Endothelial cell of umbilical vein (primary cell): Measurements from ENCODE around the gene UQCRFS1. TPM values are rescaled to one million over a fixed set of nuclear protein-coding genes. Genes with fewer than 3 reads are reported as not detected.

Source experiments
- BruUV-seq: library from RNA; stranded (reverse); fragments of 400-500 nt; replicated peaks from 2 replicates; lab custom pipeline; 2021; lab: Mats Ljungman, UMichigan
- CTCF ChIA-PET: fragments of 300-600, 350-600 bp; sonication (Branson Sonifier 250); formaldehyde crosslinking; loops from one replicate; lab custom pipeline; 2021; ENCODE audit warnings: antibody characterized with exemption, inconsistent platforms; lab: Charles Lee
- POLR2A ChIA-PET: fragments of 300-600, 350-600 bp; sonication (Branson Sonifier 250); formaldehyde crosslinking; loops from one replicate; lab custom pipeline; 2021; ENCODE audit warnings: antibody characterized with exemption, inconsistent platforms; lab: Charles Lee
- DNase-seq: peaks from one replicate; pipeline ENCODE4 v3.0.0-alpha.2; 2011; ENCODE audit warnings: low read depth, low spot score
- FAIRE-seq: peaks from 2 replicates; lab custom pipeline; 2011; peaks lifted over from hg19 to GRCh38; lab: Jason Lieb, UNC
- H2AFZ ChIP-seq: 2 replicates; pipeline ENCODE4 v1.6.0; 2012; ENCODE audit warnings: low read depth, low read length, control low read depth, inconsistent platforms
- H3K27ac ChIP-seq: 2 replicates; pipeline ENCODE4 v1.5.1; 2011; ENCODE audit warnings: low read depth, mild to moderate bottlenecking, control low read depth, low read length, moderate library complexity; ENCODE audit not compliant: insufficient read depth
- H3K27me3 ChIP-seq, 2 experiments: 2 replicates each; pipeline versions ENCODE4 v1.6.0 to v1.6.1; 2011; ENCODE audit warnings: low read length in 2 of 2, mixed read lengths in 1 of 2; ENCODE audit not compliant: control insufficient read depth in 2 of 2, insufficient read depth in 2 of 2
- H3K36me3 ChIP-seq, 2 experiments: 2 replicates in 1 of 2; 3 replicates in 1 of 2; pipeline ENCODE4 v1.5.1; 2011; ENCODE audit warnings: low read length in 2 of 2, mild to moderate bottlenecking in 1 of 2, moderate library complexity in 1 of 2; ENCODE audit not compliant: control insufficient read depth in 2 of 2, insufficient read depth in 2 of 2; ENCODE audit errors: extremely low read depth in 1 of 2
- H3K4me1 ChIP-seq: 3 replicates; pipeline ENCODE4 v1.5.1; 2011; ENCODE audit warnings: mild to moderate bottlenecking, low read length; ENCODE audit not compliant: control insufficient read depth, insufficient read depth; ENCODE audit errors: extremely low read depth
- H3K4me2 ChIP-seq: 2 replicates; pipeline ENCODE4 v1.6.1; 2011; ENCODE audit warnings: low read length, control low read depth, mixed read lengths; ENCODE audit not compliant: insufficient read depth
- H3K4me3 ChIP-seq, 3 experiments: fragments of 200-600 bp in 1 of 3; sonication (generic), shearing (Covaris generic) in 1 of 3; replicated peaks in 1 of 3; 2 replicates each; pipeline ENCODE4 v1.5.1; 2011 to 2016; ENCODE audit warnings: control low read depth in 3 of 3, low read length in 3 of 3, mild to moderate bottlenecking in 2 of 3, inconsistent platforms in 1 of 3, low read depth in 1 of 3, moderate library complexity in 1 of 3; ENCODE audit not compliant: insufficient read depth in 1 of 3
- H3K79me2 ChIP-seq: 2 replicates; pipeline ENCODE4 v1.6.0; 2012; ENCODE audit warnings: low read length, inconsistent platforms; ENCODE audit not compliant: control insufficient read depth, insufficient read depth
- H3K9ac ChIP-seq: replicated peaks from 2 replicates; pipeline ENCODE3; 2011; ENCODE audit warnings: low read length, control low read depth; ENCODE audit not compliant: insufficient read depth; ENCODE audit errors: extremely low read depth
- H3K9me1 ChIP-seq: replicated peaks from 3 replicates; pipeline ENCODE4 v1.6.0; 2011; ENCODE audit warnings: mild to moderate bottlenecking, low read length; ENCODE audit not compliant: control insufficient read depth, insufficient read depth; ENCODE audit errors: extremely low read depth
- H3K9me3 ChIP-seq: replicated peaks from 2 replicates; pipeline ENCODE4 v1.5.1; 2012; ENCODE audit warnings: low read length, inconsistent platforms; ENCODE audit not compliant: control insufficient read depth, insufficient read depth
- H4K20me1 ChIP-seq: replicated peaks from 2 replicates; pipeline ENCODE3; 2011; ENCODE audit warnings: mild to moderate bottlenecking, low read length; ENCODE audit not compliant: control insufficient read depth, insufficient read depth; ENCODE audit errors: extremely low read depth
- CTCF ChIP-seq, 2 donors: IDR thresholded peaks; 1 replicate in 1 of 2; 2 replicates in 1 of 2; pipeline ENCODE4 v1.5.1; 2011; ENCODE audit warnings: low read length in 2 of 2, mild to moderate bottlenecking in 2 of 2, moderate library complexity in 2 of 2, control low read depth in 1 of 2, inconsistent platforms in 1 of 2, low read depth in 1 of 2; ENCODE audit not compliant: insufficient read depth in 1 of 2; ENCODE audit errors: extremely low read depth in 1 of 2
- EZH2 ChIP-seq: IDR thresholded peaks from 2 replicates; pipeline ENCODE4 v1.6.1; 2012; ENCODE audit warnings: borderline replicate concordance, low read depth, mild to moderate bottlenecking, moderate library complexity, low read length, inconsistent platforms; ENCODE audit not compliant: severe bottlenecking
- FOS ChIP-seq: IDR thresholded peaks from 2 replicates; pipeline ENCODE4 v1.6.1; 2011; ENCODE audit warnings: mild to moderate bottlenecking, low read length, moderate library complexity, borderline replicate concordance; ENCODE audit not compliant: insufficient read depth
- GATA2 ChIP-seq: IDR thresholded peaks from 2 replicates; pipeline ENCODE4 v1.7.0; 2011; ENCODE audit warnings: low read depth, mild to moderate bottlenecking, moderate library complexity, mixed read lengths, low read length; ENCODE audit not compliant: insufficient read length, insufficient read depth
- JUN ChIP-seq: IDR thresholded peaks from 2 replicates; pipeline ENCODE4 v1.6.1; 2011; ENCODE audit warnings: borderline replicate concordance, low read depth; ENCODE audit not compliant: insufficient read length, insufficient read depth
- MYC ChIP-seq: IDR thresholded peaks from one replicate; pipeline ENCODE4 v1.6.1; 2011; ENCODE audit warnings: mild to moderate bottlenecking, low read depth, low read length
- POLR2A ChIP-seq: IDR thresholded peaks from 2 replicates; pipeline ENCODE4 v1.6.1; 2012; ENCODE audit warnings: low read depth, mild to moderate bottlenecking, control low read depth, low read length
- POLR2AphosphoS5 ChIP-seq: IDR thresholded peaks from 2 replicates; pipeline ENCODE4 v1.6.1; 2012; ENCODE audit warnings: low read depth, mild to moderate bottlenecking, control low read depth, low read length, moderate library complexity; ENCODE audit not compliant: insufficient read depth
- dilution Hi-C: fragments of 300-500 bp; cut with MboI; formaldehyde crosslinking; loops from one replicate; pipeline ENCODE4 v1.15.0; 2019; ENCODE audit warnings: low sequenced_read_pairs; ENCODE audit not compliant: extremely low pct_ligation_motif_present
- intact Hi-C: fragments of 100-400 bp; cut with micrococcal nuclease; formaldehyde crosslinking; loops from one replicate; pipeline ENCODE4 v1.10.0; 2022
- polyA plus RNA-seq, 4 experiments: library from polyadenylated mRNA; depleted of rRNA in 3 of 4; stranded (reverse) in 3 of 4; unstranded in 1 of 4; fragments of >200 nt; gene quantifications; 2 replicates each; pipeline versions ENCODE4 v1.2.1 to v1.2.3, GENCODE V29; 2011 to 2012; ENCODE audit warnings: missing spikeins in 1 of 4
- total RNA-seq: library from RNA; stranded (reverse); gene quantifications from 2 replicates; pipeline ENCODE4 v1.2.3, GENCODE V29; 2021
- TF ChIP-seq, protein P1 (sequence below): IDR thresholded peaks from 2 replicates; pipeline ENCODE4 v1.6.1; 2011; ENCODE audit not compliant: insufficient read depth, insufficient read length

The UQCRFS1 gene
- total and polyA plus RNA-seq, 2 donors (not counting 3 experiments of a cell fraction or from before 2014, with no cell fraction given) = 28.2 to 33.8 TPM

- TF ChIP-seq MYC (no peak), POLR2AphosphoS5 (no peak), FOS (no peak), JUN (no peak), GATA2 (no peak), POLR2A (no peak), CTCF (IDR thresholded peaks at IDR 0.05; ENCODE audit: extremely low read depth in 1 of 2, insufficient read depth in 1 of 2, low read depth in 1 of 2, low read length in 2 of 2) (no peak), EZH2 (no peak)
- TF ChIP-seq, protein P1, sequence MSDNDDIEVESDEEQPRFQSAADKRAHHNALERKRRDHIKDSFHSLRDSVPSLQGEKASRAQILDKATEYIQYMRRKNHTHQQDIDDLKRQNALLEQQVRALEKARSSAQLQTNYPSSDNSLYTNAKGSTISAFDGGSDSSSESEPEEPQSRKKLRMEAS = no peak
- dilution Hi-C loops = no loop called here
- no peak overlapping the region for H3K9ac ChIP-seq
- no peak overlapping the region for H3K4me2 ChIP-seq
- ChIA-PET POLR2A (no interaction called here), CTCF (no interaction called here)
- FAIRE-seq = no peak
- H3K9me3 ChIP-seq = no peaks in the 10 kb centered on the region
- H3K9me1 ChIP-seq = no peaks in the 10 kb centered on the region
- H3K36me3 ChIP-seq = no peaks in the 10 kb centered on the region
- intact Hi-C loops = no loop called here
- H3K27ac ChIP-seq = no peak overlapping the region
- BruUV-seq = no TSS peak
- DNase-seq = no peak
- H4K20me1 ChIP-seq = no peaks in the 10 kb centered on the region
- no peaks in the 10 kb centered on the region for H3K4me1 ChIP-seq
- H3K79me2 ChIP-seq = no peaks in the 10 kb centered on the region
- no peak overlapping the region for H3K4me3 ChIP-seq
- no peak overlapping the region for H2AFZ ChIP-seq
- H3K27me3 ChIP-seq = no peaks in the 10 kb centered on the region
Observed at GRCh38 chr19:29259153-29259552, 46.2 kb upstream of the UQCRFS1 start.
